GM21367 (cell line): ENCODE results near the gene PPARG.
"Not testable (repeated sequence)": the region's sequence is repeated elsewhere in the genome, so short reads cannot be mapped to it uniquely, and the experiment has no call there.

Experiments
- ATAC-seq: cut with Tn5 transposase; IDR thresholded peaks from one replicate; pipeline ENCODE4 v1.9.1; 2021; ENCODE audit not compliant: unreplicated experiment

PPARG gene

DNA sequence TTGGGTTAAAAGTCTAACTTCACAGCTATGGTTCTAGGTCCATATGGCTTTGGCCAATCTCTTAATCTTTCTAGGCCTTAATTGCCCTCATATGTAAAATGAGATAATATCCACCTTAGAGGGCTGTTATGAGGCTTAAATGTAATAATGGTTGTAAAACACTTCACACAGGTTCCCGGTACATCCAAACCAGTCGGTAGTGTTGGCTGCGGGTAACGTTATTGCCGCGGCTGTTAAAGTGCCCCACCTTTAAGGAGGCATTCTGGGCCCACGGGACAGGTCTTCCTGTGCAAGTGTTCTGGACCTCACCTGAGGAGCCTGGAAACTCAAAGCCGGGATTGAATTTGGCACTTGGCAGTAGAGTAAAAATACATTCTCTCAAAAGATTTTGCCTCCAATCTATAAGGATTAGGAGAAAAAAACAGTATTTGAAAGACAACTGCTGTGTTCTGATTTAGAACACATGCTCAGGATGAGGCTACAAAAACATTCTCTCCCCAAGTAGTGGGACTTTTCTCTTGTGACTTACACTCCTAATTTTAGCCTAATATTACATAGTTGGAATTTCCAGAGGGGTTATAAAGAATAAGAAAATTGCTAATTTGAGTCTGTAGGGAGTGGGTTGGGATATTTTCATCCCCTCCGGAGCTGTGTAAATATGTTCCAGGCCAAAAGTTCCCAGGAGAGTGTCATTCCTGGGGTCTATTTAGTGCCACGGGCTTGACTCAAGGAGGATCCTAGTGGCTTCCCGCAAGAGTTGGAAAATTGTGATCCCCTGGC, 150.5 kb downstream of the PPARG start:
- no peak for ATAC-seq

DNA sequence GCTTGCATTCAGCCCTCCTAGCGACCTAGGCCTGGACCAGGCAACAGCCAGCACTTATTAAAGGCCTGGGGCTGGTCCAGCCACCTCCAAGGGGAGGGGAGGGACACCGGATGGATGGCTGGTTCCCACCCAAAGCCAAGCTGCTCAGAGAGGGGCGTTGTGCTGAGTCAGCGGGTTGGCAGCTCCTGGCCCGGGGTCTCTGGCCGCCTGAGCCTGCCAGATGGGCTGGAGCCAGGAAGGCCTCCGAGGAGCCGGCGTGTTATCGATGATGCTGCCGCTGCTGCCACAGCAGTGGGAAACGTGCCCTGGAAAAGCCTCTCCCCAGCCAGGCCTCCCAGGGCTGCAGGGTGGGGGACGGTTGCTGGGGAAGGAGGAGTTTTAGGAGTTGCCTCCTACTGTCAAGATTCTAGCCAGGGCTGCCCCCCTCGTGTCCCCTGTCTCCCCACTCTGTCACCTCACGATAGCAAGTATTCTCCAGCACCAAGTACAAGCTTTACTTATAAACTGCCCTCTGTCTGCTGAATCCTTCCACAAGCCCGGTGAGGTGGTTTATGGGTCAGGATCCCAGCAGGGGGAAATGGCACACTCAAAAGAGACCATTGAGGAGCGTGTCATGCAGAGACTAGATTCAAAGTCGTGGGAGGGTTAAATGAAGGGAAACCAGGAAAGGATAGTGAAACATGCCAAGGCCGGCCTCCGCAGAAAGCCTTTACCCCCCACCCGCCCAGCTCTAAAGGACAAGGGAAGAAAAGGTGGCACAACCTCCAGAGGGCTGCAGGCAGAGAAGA, 152.3 kb downstream of the PPARG start:
- no peak for ATAC-seq

DNA sequence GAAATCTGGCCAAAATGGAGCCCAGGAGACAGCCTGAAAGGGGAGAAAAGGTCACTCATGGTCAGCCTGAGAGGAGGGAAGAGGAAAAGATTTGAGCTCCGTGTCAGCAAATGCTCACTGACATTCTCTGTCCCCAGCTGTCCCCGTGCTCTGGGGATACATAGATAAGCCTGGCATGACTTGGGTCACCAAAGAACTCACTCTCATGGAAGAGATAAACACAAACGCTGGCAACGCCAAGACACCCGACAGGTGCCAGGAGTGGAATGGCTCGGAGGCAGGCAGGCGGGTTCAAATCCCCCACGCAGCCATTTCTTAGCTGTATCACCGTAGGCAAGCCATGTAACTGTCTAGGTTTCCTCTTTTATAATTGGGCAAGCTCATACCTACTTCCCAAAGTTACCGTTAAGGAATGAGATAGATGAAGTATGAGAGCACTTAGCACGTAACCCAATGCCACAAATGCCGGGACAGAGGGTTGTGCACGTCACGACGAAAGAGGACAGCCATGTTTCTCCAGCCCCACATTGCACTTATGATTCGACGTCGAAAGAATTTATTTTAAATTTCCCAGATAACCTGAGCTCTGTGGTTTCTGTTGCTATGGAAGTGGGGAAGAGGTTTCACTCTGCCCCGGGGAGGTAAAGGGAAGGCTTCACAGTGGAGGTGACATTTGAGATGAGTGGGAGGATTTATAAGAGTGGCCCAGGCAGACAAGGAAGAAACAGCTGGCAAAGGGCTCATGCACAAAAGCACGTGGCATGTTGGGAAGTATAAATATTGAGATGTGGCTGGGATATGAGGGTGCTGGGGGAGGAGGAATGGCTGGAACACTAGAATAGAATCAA, 154.0 kb downstream of the PPARG start:
- ATAC-seq = no peak

DNA sequence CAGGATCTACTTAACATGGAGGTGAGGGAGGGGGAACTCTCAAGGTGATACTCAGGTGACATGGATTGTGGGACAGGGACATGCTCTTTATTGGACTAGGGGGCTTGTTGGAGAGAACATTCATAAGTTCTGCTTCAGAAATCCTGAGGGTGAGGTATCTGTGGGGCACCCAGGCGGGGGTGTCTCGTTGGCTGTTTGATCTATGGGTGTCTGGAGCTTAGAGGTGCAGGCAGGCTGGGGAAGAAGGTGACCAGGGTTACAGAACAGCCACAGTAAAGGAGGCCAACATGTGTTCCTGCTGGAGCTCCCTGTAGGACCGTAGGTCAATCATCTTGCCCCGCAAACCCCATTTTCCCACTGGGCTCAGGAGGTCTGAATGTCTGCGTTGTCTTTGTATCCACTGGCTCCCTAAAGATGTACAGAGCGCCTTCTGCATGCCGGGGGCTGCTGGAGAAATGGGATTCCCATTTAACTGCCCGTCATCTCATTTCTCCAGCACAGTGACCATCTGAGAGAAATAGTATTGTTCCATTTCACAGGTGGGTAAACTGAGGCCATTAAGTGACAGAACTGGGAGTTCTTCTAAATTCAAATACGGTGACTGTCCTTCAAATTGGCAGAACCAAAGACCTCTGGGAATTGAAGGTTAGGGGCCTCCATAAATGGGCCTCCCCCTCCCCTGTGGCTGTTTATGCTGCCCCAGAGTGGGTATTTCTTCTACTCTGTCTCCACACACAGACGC, 155.1 kb downstream of the PPARG start:
- no peak for ATAC-seq

DNA sequence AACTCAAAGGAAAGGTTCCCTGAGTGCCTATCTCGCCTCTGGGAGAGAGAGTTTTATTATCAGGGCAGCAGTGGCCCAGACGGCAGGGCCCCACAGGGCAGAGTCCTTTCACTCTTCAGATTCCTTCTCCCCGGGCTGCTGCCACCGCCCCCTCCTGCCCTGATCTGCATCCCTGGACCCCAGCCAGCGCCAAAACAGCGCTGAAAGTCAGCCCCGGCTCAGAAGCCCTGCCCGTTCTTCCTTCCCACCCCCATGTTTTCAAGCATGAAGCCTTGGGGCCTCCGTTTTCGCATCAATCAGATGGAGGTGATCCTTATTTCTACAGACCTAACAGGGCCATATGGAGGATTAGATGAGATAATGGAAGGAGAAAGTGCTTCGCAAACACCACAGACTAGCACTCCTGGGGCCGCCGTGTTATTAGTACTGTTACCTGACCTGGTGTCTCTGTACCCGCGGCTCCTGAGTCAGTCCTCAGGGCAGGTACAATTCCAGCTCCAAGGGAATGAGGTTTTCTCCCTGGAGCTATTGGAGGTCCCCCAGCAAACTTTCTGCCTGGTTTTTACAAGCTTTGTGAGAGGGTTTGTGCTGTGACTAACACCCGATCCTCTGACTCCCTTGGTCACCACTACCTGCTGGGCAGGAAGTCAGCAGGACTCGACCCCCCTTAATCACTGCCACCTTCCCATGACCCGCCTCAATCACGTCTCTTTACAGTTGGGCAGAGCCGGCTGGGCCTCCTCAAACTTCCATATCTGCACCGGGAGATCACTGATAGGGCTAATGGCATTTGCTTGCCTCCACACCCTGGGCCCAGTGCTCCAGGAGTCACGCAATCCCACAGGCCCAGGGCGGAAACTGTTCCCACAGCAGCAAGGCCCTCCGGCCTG, 156.0 kb downstream of the PPARG start:
- ATAC-seq = no peak

DNA sequence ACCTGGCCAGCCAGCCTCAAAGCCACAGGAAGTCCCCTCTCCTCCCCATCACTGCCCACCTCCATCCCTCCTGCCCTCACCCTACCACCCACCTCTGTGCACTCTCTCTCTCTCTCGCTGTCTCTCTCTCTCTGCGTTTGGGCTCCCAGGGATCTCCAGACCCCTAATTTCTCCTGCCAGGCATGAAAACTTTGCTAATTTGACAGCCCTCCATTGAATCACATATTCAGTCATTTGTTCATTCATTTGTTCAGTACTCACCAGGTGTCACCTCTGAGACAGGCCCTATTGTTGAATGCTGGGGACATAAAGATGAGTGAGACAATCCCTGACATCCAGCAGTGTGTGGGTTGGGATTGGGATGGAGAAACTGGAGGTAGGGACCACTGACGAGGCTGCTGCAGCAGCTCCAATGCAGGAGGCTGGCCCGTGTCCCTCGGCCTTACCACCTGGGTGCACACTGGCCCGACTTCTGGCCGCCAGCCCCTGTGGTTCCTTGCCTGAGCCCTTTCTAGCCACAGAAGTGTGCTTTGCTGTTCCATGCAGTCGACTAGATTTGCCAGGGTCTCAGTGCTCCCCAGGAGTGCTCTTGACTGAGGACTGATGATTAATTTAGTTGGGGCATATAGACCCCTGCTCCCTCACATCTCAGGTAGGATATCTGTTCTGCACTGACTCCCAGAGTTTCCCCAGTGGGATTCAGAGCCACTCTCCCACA, 156.8 kb downstream of the PPARG start:
- no peak for ATAC-seq

DNA sequence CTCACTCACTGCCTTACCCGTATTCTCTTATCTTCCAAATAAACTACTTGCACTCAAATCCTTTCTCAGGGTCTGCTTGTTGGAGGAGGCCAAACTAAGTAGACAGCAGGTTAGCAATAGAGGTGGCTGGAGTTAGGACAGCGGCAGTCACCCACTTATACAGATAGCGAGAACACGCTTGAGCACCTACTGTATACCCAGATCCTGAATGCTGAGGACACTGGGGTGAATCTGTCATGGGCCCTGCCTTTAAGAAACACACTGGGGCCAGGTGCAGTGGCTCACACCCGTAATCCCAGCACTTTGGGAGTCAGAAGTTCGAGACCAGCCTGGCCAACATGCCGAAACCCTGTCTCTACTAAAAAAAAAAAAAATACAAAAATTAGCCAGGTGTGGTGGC, 157.4 kb downstream of the PPARG start:
- no peak for ATAC-seq

DNA sequence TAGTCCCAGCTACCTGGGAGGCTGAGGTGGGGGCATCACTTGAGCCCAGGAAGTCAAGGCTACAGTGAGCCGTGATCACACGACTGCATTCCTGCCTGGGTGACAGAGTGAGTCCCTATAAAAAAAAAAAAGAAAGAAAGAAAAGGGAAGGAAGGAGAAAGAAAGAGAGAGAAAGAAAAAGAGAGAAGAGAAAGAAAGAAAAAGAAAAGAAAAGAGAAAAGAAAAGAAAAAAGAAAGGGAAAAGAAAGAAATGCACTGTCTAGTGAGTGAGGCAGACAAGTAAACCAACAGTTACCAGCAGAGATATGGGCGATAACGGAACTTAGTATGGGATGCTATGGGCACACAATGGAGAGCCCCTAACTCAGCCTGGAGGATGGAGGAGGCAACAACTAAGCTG, 158.2 kb downstream of the PPARG start:
- ATAC-seq = no peak

DNA sequence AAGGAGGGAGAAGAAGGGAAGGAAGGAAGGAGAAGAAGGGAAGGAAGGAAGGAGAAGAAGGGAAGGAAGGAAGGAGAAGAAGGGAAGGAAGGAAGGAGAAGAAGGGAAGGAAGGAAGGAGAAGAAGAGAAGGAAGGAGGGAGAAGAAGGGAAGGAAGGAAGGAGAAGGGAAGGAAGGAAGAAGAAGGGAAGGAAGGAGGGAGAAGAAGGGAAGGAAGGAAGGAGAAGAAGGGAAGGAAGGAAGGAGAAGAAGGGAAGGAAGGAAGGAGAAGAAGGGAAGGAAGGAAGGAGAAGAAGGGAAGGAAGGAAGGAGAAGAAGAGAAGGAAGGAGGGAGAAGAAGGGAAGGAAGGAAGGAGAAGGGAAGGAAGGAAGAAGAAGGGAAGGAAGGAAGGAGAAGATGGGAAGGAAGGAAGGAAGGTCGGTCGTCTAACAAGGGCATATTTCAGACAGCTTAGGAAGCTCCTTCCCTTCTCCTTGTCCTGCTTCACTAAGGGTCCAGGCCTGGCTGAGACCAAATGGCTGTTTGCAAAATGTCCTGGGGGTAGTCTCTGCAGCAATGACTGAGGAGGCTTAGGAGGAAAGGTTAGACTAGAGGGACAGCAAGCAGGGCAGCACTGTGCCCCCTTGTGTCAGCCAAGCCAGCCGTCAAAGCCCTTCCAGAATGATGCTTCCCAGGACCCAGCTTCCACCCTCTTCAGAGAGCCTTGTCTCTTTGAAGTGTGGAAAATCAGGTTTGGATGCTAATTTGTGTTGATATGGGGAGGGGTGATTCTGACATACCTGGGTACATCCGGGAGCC, 159.7 kb downstream of the PPARG start:
- not testable (repeated sequence) for ATAC-seq

DNA sequence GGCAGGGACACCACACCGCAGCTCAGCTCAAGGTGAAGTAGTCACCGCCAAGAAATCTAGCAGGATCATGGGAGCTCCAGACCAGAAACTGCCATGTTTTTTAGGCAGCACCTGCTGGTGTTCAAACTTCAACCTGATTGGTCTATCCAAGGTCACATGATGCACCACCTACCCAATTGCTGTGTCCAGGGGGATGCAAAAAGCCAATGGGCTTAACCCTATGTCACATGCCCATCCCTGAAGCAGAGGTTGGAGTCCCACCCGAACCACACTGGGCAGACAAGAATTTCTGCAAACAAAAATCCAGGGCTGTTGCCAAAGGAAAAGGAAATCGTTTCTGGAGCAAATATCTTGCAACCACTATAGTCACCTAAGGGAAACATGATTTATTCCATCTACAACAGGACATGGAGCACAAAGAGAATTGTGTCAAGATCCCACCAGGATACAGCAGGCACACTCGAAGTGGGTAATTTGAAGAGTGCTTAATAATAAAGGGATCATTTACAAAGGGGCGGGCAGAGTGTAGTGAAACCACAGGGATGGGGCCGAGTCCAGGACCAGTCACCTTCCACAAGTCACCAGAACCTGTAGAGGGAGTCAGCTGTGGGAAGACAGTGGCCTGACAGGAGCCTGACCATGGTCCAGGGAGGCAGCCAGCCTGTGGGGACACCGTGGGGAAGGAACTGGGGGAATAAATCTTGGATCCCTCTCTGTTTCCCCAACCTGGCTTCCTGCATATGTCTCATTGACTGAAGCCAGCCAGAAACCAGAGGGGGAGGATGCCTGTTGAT, 161.2 kb downstream of the PPARG start:
- no peak for ATAC-seq

DNA sequence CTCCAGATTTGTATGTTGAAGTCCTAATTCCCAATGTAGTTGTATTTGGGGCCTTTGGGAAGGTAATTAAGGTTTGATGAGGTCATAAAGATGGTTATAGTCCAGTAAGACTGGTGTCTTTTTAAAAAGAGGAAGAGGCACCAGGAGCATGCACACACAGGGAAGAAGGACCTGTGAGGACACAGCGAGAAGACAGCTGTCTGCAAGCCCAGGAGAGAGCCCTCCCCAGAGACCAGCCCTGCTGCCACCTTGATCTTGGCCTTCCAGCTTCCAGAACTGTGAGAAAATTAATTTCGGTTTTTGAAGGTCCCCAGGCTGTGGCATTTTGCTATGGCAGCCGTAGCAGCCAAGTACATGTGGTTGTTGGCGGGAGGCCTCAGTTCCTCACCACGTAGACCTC, 162.6 kb downstream of the PPARG start:
- no peak for ATAC-seq

DNA sequence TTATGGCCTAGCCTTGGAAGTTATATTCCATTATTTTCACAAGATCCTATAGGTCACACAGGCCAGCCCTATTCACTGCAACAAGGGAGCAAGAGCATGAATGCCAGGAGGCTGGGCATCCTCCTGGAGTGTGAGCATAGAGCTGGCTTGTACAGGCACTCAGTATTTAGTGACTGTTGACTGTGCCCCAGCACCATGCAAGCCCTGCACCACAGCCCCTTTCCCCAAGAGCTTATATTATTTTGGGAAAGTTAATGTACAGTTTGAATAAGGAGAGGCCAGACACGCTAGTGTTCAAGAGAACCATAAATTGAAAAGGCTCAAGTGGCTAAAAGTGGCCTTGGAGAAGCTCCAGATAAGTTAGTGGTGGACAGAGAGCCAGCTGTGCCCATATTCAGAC, 163.1 kb downstream of the PPARG start:
- no peak for ATAC-seq

DNA sequence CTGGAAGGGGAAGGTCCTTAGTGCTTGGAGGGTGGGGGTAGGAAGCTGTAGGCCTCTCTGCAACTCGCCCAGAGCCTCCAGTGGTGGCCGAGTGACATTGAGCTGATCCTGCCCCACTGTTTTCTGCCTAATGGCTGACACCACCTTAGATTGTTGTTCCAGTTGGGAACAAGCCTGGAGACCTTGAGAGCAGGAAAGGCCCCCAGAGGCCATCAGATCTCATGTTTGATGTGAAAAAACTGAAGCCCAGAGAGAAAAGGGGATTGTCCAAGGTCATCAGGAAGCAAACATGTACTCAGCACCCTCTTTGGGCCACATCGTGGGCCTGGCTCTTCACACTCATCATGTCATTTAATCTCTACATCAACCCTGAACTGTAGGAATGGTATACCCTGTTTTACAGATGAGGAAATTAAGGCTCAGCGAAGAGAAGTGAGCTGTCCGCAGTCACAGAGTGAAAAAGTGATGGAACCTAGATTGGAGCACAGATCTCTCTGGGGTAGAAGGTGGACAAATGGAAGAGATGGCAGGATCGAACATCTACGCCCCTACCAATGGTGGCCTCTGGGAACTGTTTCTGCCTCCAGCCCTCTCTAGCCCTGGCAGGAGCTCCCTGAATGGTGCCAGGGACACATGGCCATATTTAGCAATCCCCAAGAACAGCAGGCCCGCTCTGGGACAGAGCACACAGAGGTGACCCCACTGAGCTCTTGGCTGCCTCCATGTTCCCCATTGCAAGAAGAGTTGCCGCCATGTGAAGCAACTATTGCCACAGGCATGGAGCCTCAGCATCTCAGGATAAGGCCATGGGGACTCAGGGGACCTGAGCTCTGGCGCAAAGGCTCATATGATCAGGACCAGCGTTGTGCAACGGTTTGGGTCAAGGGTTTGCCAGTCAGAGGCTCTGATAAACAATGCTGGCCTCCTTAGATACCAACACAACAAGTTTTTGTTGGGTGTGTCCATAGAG, 163.8 kb downstream of the PPARG start:
- ATAC-seq = no peak

DNA sequence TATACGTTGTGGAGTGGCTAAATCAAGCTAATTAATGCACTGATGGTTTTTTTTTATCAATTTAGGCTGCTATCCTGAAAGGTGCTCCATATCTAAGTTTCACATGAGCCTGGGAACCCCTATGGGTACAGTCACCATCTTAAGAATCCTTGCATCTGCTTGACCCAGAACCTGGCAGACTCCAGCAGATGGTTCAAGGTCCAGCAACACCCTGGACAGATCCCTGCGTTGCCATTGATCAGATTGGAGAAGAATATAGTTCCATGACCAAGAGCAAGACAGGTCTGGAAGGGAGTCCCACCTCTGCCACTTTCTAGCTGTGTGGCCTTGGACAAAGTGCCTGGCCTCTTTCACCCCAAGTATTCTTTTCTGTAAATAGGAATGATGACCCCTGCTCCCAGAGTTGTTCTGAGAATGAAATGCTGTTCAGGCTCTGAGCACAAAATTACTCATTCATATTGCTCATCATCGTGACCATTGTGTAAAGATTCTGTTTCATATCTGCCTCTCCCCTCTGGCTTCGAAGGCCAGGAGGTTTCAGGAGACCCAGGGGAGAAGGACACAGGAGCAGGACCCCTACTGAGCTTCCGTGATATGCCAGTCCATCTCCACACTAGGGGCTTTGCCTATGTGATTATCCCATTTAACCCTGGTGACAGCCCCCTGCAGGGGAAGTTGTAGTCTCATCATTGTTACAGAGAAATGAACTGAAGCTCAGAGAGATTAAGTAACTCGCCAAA, 165.4 kb downstream of the PPARG start:
- ATAC-seq = no peak

DNA sequence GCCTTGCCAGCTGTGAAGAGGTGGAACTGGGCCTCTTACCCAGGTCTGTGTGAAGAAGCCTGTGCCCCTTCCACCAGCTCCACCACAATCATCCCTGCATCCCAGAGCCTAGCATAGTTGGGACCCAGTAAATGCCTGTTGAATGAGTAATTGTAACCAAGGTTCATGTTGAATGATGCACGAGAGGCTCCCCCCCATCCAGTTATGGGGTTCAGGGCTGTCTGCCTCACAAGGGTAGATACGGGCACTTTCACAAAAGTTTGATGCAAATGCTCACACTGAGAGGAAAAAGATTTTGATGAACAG, 165.9 kb downstream of the PPARG start:
- ATAC-seq = no peak

DNA sequence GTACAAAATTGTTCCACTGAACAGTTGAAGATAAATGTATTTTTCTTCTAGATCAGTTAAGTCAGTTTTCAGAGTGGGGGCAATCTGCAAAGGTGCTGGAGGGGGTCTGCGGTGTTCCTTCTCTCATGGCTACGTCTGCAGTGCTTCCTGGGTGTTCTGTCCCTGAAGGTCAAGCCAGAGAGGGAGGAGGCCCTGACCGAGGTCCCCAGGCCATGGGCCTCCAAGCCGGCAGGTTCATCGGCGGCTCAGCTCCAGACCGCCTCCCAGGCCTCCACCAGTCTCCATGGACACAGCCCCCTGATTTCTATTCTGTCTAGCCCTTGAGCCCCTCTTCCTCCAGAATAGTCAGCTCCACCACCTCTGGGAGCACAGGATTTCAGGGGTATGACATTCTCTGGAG, 166.9 kb downstream of the PPARG start:
- no peak for ATAC-seq
